Measurements from ENCODE around the gene ACOT13. TPM values are rescaled to one million over a fixed set of nuclear protein-coding genes. Genes with fewer than 3 reads are reported as not detected.

Gene ACOT13
- total RNA-seq, 4 donors from 2014 or later = 3.4 to 8.9 (median 6.8) TPM

DNA sequence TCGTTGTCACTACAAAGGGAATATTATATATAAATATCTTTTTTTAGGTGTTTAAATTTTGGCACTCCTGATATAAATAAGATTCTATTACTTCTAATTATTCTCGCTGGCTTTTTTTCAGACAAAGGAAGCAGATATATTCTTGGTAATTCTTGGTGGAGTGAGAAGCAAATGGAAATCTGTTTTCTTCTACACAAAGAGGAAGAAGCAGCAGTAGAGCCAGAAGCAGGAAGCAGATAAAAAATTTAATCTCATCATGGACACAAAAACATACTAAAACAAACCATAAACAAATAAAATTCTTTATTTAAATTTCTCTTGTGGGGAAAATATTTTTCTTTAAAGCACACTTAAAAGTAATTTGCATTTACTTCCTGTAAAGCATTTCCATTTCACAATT lies 17.2 kb upstream of the ACOT13 start:
- no peaks in the 10 kb centered on the region for H3K9me3 ChIP-seq
- H3K27ac ChIP-seq = no peak overlapping the region
- TF ChIP-seq, protein P1, sequence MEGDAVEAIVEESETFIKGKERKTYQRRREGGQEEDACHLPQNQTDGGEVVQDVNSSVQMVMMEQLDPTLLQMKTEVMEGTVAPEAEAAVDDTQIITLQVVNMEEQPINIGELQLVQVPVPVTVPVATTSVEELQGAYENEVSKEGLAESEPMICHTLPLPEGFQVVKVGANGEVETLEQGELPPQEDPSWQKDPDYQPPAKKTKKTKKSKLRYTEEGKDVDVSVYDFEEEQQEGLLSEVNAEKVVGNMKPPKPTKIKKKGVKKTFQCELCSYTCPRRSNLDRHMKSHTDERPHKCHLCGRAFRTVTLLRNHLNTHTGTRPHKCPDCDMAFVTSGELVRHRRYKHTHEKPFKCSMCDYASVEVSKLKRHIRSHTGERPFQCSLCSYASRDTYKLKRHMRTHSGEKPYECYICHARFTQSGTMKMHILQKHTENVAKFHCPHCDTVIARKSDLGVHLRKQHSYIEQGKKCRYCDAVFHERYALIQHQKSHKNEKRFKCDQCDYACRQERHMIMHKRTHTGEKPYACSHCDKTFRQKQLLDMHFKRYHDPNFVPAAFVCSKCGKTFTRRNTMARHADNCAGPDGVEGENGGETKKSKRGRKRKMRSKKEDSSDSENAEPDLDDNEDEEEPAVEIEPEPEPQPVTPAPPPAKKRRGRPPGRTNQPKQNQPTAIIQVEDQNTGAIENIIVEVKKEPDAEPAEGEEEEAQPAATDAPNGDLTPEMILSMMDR (IDR thresholded peaks at IDR 0.05) = no peak
- TF ChIP-seq POLR2A (IDR thresholded peaks at IDR 0.05) (no peak), EP300 (IDR thresholded peaks at IDR 0.05) (no peak), POLR2AphosphoS5 (IDR thresholded peaks at IDR 0.05) (no peak)
- H3K4me3 ChIP-seq = no peak overlapping the region
- WGBS, 2 donors (ENCODE audit: low coverage in 1 of 2) = 48 to 64% methylated on average over 2 of the region's 2 CpGs
- H3K27me3 ChIP-seq = no peaks in the 10 kb centered on the region
- H3K4me1 ChIP-seq = peaks cover 0 to 16% (median 0%) of the 10 kb centered on the region in 3 donors
- ATAC-seq = no peak
- peaks cover 0 to 51% of the 10 kb centered on the region in 2 donors for H3K36me3 ChIP-seq

DNA sequence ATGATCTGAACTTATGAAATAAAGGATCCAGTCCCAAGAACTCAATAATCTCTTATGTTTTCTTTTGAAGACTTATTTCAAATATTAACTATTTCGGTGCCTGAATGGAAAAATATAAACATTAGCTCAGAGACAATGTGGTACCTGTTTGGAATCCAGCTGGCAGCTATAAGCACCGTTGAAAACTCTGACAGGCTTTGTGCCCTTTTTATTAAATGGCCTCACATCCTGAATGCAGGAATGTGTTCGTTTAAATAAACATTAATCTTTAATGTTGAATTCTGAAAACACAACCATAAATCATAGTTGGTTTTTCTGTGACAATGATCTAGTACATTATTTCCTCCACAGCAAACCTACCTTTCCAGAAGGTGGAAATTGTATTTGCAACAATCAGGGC lies 16.5 kb upstream of the ACOT13 start:
- WGBS, 2 donors (ENCODE audit: low coverage in 1 of 2) = 16 to 26% methylated on average over 3 of the region's 3 CpGs
- Histone ChIP-seq H3K4me1 (peaks cover 0 to 11% (median 0%) of the 10 kb centered on the region in 3 donors), H3K36me3 (peaks cover 0 to 58% of the 10 kb centered on the region in 2 donors), H3K9me3 (no peaks in the 10 kb centered on the region), H3K27ac (no peak overlapping the region), H3K4me3 (no peak overlapping the region), H3K27me3 (no peaks in the 10 kb centered on the region)
- no peak for ATAC-seq
- TF ChIP-seq EP300 (IDR thresholded peaks at IDR 0.05) = no peak
- TF ChIP-seq POLR2AphosphoS5 (IDR thresholded peaks at IDR 0.05) = no peak
- TF ChIP-seq, protein P1 (IDR thresholded peaks at IDR 0.05) = no peak
- no peak for TF ChIP-seq POLR2A (IDR thresholded peaks at IDR 0.05)

DNA sequence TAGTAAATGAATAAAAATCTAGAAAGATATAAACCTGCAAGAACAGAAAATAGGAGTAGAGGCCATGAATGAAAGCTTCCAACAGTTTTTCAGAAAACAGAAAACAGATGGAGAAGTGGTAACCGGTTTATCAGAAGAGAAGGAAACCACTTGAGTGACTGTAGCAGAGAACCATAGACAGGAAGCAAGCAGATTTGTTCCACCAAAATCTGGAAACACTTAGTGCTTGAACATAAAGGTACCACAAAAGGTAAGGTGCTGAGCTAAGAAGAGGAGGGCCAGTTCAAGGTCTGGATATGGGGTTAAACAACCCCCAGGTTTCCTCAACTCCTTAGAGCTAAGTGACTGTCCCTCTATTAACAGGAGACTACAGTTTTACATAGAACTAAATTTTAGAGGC lies 11.7 kb upstream of the ACOT13 start:
- Histone ChIP-seq H3K36me3 (peaks cover 0 to 77% of the 10 kb centered on the region in 2 donors), H3K27me3 (no peaks in the 10 kb centered on the region), H3K9me3 (no peaks in the 10 kb centered on the region), H3K4me1 (no peaks in the 10 kb centered on the region), H3K27ac (no peak overlapping the region), H3K4me3 (no peak overlapping the region)
- TF ChIP-seq, protein P1 (IDR thresholded peaks at IDR 0.05) = no peak
- 71 to 79% methylated on average over 1 of the region's 1 CpG for WGBS, 2 donors (ENCODE audit: low coverage in 1 of 2)
- ATAC-seq = no peak

DNA sequence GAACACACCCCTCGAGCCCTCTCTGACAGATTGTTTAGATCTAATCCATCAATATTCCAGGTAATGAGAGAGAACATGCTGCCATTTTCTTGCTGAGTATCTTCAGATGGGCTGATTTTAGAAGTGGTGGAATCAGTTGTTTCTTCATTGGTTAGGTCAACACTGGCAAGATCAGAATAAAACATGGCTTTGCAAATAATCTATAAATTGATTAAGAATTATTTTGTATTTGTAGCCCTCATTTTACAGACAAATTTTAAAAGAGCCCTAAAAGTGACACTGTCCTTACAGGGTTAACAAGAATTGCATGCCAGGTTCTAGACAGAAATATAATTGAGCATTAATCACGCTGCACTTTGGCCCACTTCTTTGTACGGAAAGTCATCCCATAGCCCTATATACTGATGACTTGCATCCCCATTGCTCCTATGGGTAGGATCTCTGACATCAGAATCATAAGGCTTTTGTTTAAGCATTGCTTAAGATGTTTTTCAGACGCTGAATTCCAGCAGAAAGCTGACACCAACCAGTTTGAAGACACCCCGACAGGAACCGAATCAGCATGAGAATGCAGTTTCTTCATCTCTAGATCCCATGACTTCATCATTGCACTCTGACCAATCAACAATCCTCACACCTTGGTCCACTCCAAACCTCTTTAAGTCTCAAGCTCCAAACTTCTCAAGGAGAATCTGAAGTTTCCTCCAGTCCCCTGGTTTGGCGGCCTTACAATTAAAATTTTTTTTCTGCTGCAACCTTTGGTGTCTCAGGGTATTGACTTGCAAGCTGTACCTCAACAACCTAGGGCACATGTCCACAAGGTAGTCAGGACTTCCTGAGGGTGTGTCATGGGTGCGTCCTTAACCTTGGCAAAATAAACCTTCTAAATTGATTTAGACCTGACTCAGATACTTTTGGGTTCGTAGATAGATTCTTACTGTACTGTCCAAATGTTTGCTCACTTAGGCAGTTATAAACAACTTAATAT lies 8.0 kb upstream of the ACOT13 start:
- H3K27me3 ChIP-seq = no peaks in the 10 kb centered on the region
- H3K4me3 ChIP-seq = no peak overlapping the region
- no peak for TF ChIP-seq EP300 (IDR thresholded peaks at IDR 0.05)
- TF ChIP-seq POLR2AphosphoS5 (IDR thresholded peaks at IDR 0.05) = no peak
- no peak for TF ChIP-seq POLR2A (IDR thresholded peaks at IDR 0.05)
- TF ChIP-seq, protein P1 (IDR thresholded peaks at IDR 0.05) = no peak
- H3K36me3 ChIP-seq = peaks cover 0 to 61% of the 10 kb centered on the region in 2 donors
- H3K27ac ChIP-seq = no peak overlapping the region
- 58 to 64% methylated on average over 8 to 9 of the region's 9 CpGs for WGBS, 2 donors (ENCODE audit: low coverage in 1 of 2)
- ATAC-seq = peak; percentile 68
- H3K9me3 ChIP-seq = no peaks in the 10 kb centered on the region
- H3K4me1 ChIP-seq = peaks cover 0 to 10% (median 0%) of the 10 kb centered on the region in 3 donors

DNA sequence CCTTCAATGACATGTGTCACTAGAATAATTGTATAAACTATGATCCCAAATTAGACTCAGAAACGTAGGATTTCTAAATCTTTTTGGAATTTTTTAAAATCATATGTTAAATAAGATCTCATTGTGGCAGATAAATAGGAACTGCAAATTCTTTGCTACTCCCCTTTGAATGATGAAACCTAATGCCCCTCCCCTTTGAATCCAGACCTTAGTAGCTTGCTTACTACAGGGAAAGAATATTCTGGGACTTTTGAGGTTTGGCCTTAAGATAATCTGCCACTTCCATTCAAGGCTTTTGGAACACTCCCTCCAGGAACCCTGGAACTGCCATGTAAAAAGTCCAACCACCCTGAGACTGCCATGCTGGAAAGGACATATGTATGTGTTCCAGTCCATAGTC lies 7.3 kb upstream of the ACOT13 start:
- H3K36me3 ChIP-seq = peaks cover 0 to 61% of the 10 kb centered on the region in 2 donors
- H3K9me3 ChIP-seq = no peaks in the 10 kb centered on the region

More for the DNA sequence above, 7.3 kb upstream of the ACOT13 start:
- H3K4me1 ChIP-seq = peaks cover 0 to 17% (median 0%) of the 10 kb centered on the region in 3 donors
- no peak overlapping the region for H3K4me3 ChIP-seq
- no peak overlapping the region for H3K27ac ChIP-seq
- TF ChIP-seq POLR2A (IDR thresholded peaks at IDR 0.05) (no peak), EP300 (IDR thresholded peaks at IDR 0.05) (no peak), POLR2AphosphoS5 (IDR thresholded peaks at IDR 0.05) (no peak)
- TF ChIP-seq, protein P1 (IDR thresholded peaks at IDR 0.05) = no peak
- WGBS, 2 donors (ENCODE audit: low coverage in 1 of 2) = 29 to 33% methylated on average over 1 of the region's 1 CpG
- no peaks in the 10 kb centered on the region for H3K27me3 ChIP-seq
- no peak for ATAC-seq

All from gastroesophageal sphincter (tissue), 4 donors.